SK-N-MC (cell line): ENCODE measurements around the gene FFAR1.

Experiments used
- EZH2 ChIP-seq: fragments of 200-600 bp; sonication (generic); IDR thresholded peaks from one replicate; pipeline ENCODE4 v1.6.1; 2017; ENCODE audit warnings: antibody characterized with exemption
- POLR2AphosphoS5 ChIP-seq: IDR thresholded peaks from 2 replicates; pipeline ENCODE4 v1.6.1; 2012; ENCODE audit warnings: mild to moderate bottlenecking, low read depth, low read length, borderline replicate concordance

GRCh38 chr19:35308910-35309309 lies 38.8 kb upstream of the FFAR1 start:
- no peak for TF ChIP-seq POLR2AphosphoS5
- TF ChIP-seq EZH2 = no peak
